ENCODE results near the gene CNIH3.
"Not testable (repeated sequence)": the region's sequence is repeated elsewhere in the genome, so short reads cannot be mapped to it uniquely, and the experiment has no call there.

The CNIH3 gene

GRCh38 chr1:224615861-224616755 is at the start of gene CNIH3:
Gene CNIH3 (plus strand): TSS chr1:224616317. CDS start chr1:224617175, 858 bp downstream.
- peak; percentile 70 for DNase-seq (ENCODE audit: low spot score)

DNA sequence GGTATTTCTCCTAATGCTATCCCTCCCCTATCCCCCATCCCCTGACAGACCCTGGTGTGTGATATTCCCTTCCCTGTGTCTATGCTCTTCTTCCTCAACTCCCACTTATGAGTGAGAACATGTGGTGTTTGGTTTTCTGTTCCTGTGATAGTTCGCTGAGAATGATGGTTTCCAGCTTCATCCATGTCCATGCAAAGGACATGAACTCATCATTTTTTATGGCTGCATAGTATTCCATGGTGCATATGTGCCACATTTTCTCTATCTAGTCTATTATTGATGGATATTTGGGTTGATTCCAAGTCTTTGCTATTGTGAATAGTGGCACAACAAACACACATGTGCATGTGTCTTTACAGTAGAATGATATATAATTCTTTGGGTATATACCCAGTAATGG is 49.6 kb upstream of the CNIH3 start:
- not testable (repeated sequence) for DNase-seq (ENCODE audit: low spot score)

GRCh38 chr1:224569276-224569675 is 46.8 kb upstream of the CNIH3 start:
- DNase-seq (ENCODE audit: low spot score), result no peak

DNA sequence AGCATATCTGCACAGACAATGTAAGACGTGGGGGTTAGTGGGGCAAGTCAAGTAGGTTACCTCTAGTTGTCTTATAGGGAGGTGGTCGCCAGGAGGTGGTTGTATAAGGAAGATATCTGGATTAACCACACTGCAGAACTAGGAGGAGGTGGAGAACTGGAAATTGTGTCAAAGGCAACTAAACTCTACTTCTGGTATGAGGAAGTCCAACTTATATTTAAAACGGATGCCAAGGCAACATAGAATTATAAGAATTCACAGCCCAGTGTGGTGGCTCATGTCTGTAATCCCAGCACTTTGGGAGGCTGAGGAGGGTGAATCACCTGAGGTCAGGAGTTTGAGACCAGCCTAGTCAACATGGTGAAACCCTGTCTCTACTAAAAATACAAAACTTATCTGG is 44.1 kb upstream of the CNIH3 start:
- DNase-seq (ENCODE audit: low spot score), result not testable (repeated sequence)

GRCh38 chr1:224579526-224579925 is 36.6 kb upstream of the CNIH3 start:
- no peak for DNase-seq (ENCODE audit: low spot score)

DNA sequence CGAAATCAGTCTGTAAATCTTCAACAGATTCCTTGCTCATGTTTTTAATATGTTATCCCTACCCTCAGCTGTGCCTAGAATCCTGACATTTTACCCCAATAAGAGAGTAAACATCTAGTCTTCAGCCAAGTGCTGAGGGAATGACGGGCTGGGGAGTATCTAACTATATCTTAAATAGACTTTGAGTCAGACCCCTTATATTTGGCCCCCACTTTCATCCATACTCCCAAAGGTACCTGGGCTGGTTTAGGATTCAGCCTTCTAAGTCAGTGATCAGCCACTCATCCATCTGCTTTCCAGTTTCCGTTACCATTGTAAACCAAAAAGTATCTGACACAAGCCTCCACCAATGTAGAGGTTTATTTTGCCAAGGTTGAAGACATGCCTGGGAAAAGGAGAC is 36.1 kb upstream of the CNIH3 start:
- no peak for DNase-seq (ENCODE audit: low spot score)

DNA sequence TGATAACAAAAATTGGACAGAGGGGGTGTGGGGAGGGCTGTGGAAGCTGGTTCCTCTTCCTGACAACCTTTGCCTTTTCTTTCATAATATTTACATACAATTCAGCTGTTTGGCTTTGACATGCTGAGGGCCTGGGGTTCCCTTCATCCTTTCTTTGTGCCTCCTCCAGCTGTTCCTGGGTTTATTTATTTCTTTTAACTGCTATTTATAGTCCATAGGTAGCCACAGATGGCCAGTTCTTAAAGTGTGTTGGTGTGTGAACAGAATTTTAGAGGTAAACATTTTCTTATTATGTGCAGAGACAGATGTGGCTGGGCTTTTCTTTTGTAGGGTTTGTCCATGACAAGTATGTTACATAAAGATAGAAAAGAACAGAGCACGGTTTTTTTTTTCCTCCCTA is 34.1 kb upstream of the CNIH3 start:
- DNase-seq (ENCODE audit: low spot score), result no peak

- no peak for DNase-seq (ENCODE audit: low spot score)
These were observed 32.3 kb upstream of the CNIH3 start for GRCh38 chr1:224583774-224584173.

DNA sequence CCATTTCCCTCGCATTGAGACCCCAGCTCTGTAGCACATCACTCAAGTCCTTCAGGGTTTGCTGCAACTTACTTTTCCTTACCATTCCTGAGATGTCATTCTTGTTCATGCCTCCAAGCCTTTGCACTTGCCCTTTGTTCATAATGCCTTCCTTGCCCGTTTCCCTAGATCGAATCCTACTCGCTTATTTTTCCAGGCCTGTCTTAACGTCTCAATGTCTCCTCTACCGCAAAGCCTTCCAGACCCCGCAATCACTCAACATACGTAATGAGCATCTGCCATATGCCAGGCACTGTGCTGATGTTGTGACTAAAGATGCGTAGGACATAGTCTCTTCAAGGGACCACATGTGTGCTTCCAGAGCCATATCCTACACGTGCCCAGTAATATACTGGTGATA is 31.1 kb upstream of the CNIH3 start:
- no peak for DNase-seq (ENCODE audit: low spot score)

DNA sequence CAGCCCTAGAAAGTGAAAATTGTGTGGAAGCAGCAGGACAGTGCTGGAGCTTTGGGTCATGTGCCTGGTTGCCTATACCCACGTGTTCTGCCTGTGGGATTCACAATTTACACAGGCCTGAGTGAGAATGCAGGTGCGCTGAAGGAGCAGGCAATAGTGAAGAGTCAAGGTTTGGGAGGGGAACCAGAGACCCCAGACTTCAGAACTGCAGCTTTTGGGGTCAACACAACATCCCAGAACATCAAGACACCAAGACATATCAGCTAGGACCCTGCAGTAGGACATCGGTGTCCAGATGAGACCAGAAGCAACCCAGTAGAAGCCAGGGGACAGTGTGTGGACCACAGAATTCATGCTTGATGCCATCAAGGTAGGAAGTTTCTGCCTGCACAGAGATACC is 29.1 kb upstream of the CNIH3 start:
- DNase-seq (ENCODE audit: low spot score), result no peak

DNA sequence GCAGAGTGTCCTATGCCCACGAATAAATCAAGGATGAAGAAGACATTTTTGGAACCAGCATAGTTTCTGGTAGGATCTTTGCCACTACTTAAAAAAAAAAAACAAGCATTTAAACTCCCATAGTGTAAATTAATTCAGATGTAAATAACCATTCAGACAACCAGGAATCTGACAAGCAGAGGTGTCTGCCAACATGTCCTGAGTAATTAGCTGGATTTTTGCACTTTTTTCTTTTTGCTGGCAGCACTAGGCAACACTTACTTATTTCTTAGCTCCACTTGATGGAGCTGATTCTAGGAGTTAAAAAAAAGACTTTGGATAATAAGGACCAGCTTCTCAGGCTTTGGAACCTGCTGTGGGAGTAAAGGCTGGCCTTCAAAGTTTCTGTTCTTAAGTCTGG is 27.6 kb upstream of the CNIH3 start:
- no peak for DNase-seq (ENCODE audit: low spot score)

- DNase-seq (ENCODE audit: low spot score), result no peak
These were observed 27.1 kb upstream of the CNIH3 start for GRCh38 chr1:224589006-224589405.

- no peak for DNase-seq (ENCODE audit: low spot score)
These were observed 24.8 kb upstream of the CNIH3 start for GRCh38 chr1:224591326-224591725.

DNA sequence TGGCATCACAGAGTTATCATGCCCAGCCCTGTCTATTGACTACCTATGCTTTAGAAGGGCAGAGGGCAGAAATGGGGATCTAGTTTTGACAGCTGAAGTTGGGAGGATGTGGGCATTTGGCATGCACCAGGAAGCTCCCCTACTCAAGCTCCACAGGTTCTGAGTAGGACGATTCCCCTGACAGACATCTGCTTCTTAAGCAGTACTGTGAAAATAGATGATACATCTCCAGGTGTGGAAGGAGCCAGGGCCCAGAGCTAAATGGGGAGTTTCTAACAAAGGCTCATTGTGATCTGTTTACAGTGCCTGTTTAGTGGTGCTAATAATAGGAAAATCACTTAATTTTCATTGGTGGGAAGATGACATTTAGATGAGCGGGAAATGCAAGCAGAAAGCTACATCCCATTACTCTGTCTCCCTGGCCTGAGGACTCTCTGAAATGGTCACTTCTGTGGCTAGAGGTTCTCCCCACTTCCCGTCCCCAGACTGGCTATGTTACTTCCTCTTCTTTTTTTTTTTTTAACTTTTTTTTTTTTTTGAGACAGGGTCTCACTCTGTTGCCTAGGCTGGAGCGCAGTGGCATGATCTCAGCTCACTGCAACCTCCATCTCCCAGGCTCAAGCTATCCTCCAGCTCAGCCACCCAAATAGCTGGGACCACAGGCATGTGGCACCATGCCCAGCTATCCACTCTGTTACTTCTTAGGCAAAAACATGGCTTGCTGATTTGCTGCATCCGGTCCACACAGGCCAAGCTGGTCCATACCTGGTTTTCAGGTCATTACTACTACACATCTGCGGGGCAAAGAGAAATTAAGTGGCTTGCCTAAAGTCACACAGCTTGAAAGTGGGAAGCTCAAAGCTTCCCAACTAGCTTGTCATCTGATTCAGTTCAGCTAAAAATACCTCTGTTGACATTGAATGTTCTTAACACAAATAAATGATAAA is 23.2 kb upstream of the CNIH3 start:
- no peak for DNase-seq (ENCODE audit: low spot score)

- no peak for DNase-seq (ENCODE audit: low spot score)
These were observed 21.8 kb upstream of the CNIH3 start for GRCh38 chr1:224594360-224594759.

DNA sequence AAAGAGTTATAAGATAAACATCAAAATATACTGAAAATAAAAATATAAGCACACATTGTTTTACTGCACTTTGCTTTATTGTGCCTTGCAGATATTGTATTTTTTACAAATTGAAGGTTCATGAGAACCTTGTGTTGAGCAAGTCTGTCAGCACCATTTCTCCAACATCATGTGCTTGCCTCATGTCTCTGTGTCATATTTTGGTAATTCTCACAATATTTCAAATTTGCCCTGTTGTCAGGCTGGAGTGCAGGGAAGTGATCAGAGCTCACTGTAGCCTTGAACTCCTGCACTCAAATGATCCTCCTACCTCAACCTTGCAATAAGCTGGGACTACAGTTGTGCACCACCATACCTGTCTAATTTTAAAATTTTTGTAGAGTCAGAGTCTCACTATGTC is 21.3 kb upstream of the CNIH3 start:
- DNase-seq (ENCODE audit: low spot score), result no peak

GRCh38 chr1:224605482-224606181 is 10.5 kb upstream of the CNIH3 start:
- DNase-seq (ENCODE audit: low spot score), result no peak

GRCh38 chr1:224607188-224608148 is 8.6 kb upstream of the CNIH3 start:
- no peak for DNase-seq (ENCODE audit: low spot score)

DNA sequence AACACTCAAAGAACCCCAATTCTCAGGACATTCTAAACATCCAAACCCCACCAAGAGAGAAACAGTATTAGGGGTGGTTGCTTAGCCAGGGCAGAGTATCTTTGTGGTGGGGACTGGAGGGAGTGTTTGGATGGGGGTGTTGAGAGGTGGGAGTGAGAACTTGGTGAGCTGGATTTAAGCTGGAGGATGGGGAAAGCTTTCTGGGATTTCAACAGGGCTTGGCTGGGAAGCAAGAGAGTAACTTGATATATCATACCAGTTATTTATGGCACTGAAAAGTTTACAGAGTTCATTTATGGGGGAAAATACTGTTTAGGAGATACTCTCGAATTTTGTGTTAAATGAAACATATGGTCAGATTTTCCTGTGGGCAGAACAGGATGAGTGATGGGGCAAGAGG is 6.8 kb upstream of the CNIH3 start:
- peak; percentile 11 for DNase-seq (ENCODE audit: low spot score)

GRCh38 chr1:224612246-224612645 is 3.9 kb upstream of the CNIH3 start:
- peak; percentile 4 for DNase-seq (ENCODE audit: low spot score)

GRCh38 chr1:224613486-224613885 is 2.6 kb upstream of the CNIH3 start:
- DNase-seq (ENCODE audit: low spot score), result no peak
